ENCODE data around the gene HPS5. TPM values are rescaled to one million over a fixed set of nuclear protein-coding genes. Genes with fewer than 3 reads are reported as not detected.

Gene HPS5
- total and polyA plus RNA-seq, 2 of the 13 experiments (the other 11 are each of a cell fraction or from before 2014, with no cell fraction given) = 6.6 to 25.5 TPM

DNA sequence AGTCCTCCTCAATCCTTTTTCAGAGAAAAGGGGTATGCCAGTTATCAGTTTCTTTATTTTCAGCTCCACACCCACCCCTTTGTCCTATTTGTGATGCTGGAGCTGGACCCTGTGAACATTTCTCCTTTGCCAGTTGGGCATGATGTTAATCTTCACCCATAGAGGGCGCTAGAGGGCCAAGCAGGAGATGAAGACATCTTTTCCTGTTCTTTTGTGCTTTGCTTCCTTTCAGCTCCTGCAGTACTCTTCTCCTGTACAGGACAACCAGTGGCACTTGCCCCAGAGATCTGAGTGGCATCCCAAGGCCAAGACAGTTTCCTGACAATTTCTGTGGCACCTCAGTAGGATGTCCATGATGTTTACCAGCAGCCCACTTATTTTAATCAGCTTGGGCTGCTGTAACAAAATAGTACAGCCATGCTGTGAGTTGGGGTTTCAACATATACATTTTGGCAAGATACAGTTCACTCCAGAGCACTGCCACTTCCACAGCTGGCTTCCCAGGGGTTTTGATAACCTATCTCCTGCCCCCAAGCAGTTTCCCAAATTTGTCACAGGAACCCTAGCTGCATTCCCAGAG is 78.1 kb downstream of the HPS5 start:
- ChIA-PET CTCF (ENCODE audit: low intra/inter-chr PET ratio, low total read pairs) (interaction anchor here (0.7 to 1.5 kb wide), 4 partner anchors 73 to 129 kb away, joined by 3 to 6 read pairs (median 4); no protein-coding TSS in a partner anchor), POLR2A (interaction anchor here (0.7 to 1.6 kb wide), 3 partner anchors 13 to 390 kb away, joined by 3 to 6 read pairs (median 4); partner anchors contain the start of genes HPS5 and SPTY2D1)
- intact Hi-C loops (cut with micrococcal nuclease; ENCODE audit: unreplicated experiment) (loop anchor here (5.0 kb wide), 1 partner anchor 67 kb away; no protein-coding TSS in a partner anchor), in situ Hi-C loops (cut with HindIII; ENCODE audit: extremely low pct_ligation_motif_present, low pct_unique_long_range_greater_than_20kb) (no loop called here)
- 0% methylated on average over 1 of the region's 1 CpG for WGBS (ENCODE audit: low lambda C conversion rate)
- no peak overlapping the region for H3K4me2 ChIP-seq (ENCODE audit: low read depth, low read length)
- ATAC-seq (peak; percentile 42), FAIRE-seq (no peak), DNase-seq (ENCODE audit: low spot score) (peak; percentile 52)
- H3K9ac ChIP-seq (ENCODE audit: insufficient read depth, low read depth, low read length) = no peak overlapping the region
- no peak overlapping the region for H2AFZ ChIP-seq (ENCODE audit: low read length)
- no peaks in the 10 kb centered on the region for H3K9me3 ChIP-seq (ENCODE audit: low read length)
- no peak overlapping the region for H3K4me3 ChIP-seq (replicated peaks in 1 of 3; ENCODE audit: insufficient read depth in 1 of 3, low read depth in 2 of 3, low read length in 3 of 3)
- no TSS peak for BruUV-seq (replicated peaks)
- H3K79me2 ChIP-seq (ENCODE audit: insufficient read depth, low read length) = no peaks in the 10 kb centered on the region
- no peaks in the 10 kb centered on the region for H3K36me3 ChIP-seq (replicated peaks in 1 of 2; ENCODE audit: control insufficient read depth in 1 of 2, insufficient read depth in 2 of 2, low read length in 2 of 2)
- H3K27ac ChIP-seq (ENCODE audit: extremely low read length, insufficient read depth, low read length) = no peak overlapping the region
- H3K27me3 ChIP-seq (ENCODE audit: control insufficient read depth in 1 of 2, insufficient read depth in 2 of 2, low read length in 2 of 2) = peaks cover 0 to 3% of the 10 kb centered on the region in 2 experiments; a peak in 1 of 5 replicates
- peaks cover 23% of the 10 kb centered on the region for H3K4me1 ChIP-seq (ENCODE audit: insufficient read depth, low read length)
- no peaks in the 10 kb centered on the region for H4K20me1 ChIP-seq (ENCODE audit: insufficient read depth, low read length)
- TF ChIP-seq IKZF4 (CRISPR knock-in tag; IDR thresholded peaks at IDR 0.05; ENCODE audit: borderline replicate concordance, low read depth, not compliant biosample characterization) = peak; percentile 21
- TF ChIP-seq ZFP41 (CRISPR knock-in tag; IDR thresholded peaks at IDR 0.05; ENCODE audit: borderline replicate concordance) = no peak
- TF ChIP-seq TARDBP (CRISPR knock-in tag; IDR thresholded peaks at IDR 0.05) = no peak
- no peak for TF ChIP-seq SRY (CRISPR knock-in tag; IDR thresholded peaks at IDR 0.05)
- TF ChIP-seq TBX2 (CRISPR knock-in tag; IDR thresholded peaks at IDR 0.05; ENCODE audit: borderline replicate concordance) = no peak
- TF ChIP-seq GATAD2A (CRISPR knock-in tag; IDR thresholded peaks at IDR 0.05) = 0 out of 2 replicates have a peak, but pooled peaks have one; percentile 16
- TF ChIP-seq MLLT10 (CRISPR knock-in tag; IDR thresholded peaks at IDR 0.05) = no peak
- no peak for TF ChIP-seq ZNF253 (CRISPR knock-in tag; IDR thresholded peaks at IDR 0.05; ENCODE audit: borderline replicate concordance)
- no peak for TF ChIP-seq SOX6 (IDR thresholded peaks at IDR 0.05)
- peak; percentile 36; the same call in 1 of the 2 replicates for TF ChIP-seq SOX6 (CRISPR knock-in tag; IDR thresholded peaks at IDR 0.05)
- TF ChIP-seq SP2 (CRISPR knock-in tag; IDR thresholded peaks at IDR 0.05) = no peak
- TF ChIP-seq PITX1 (CRISPR knock-in tag; IDR thresholded peaks at IDR 0.05) = peak; percentile 57; the same call in 1 of the 2 replicates
- TF ChIP-seq SPEN (CRISPR knock-in tag; IDR thresholded peaks at IDR 0.05; ENCODE audit: low read depth) = no peak
- TF ChIP-seq XRCC5 (optimal IDR thresholded peaks at IDR 0.05; ENCODE audit: low read length) = peak; percentile 43
- no peak for TF ChIP-seq ZNF615 (CRISPR knock-in tag; IDR thresholded peaks at IDR 0.05; ENCODE audit: borderline replicate concordance)
- TF ChIP-seq ZNF20 (CRISPR knock-in tag; IDR thresholded peaks at IDR 0.05) = no peak
- TF ChIP-seq HIVEP1 (CRISPR knock-in tag; IDR thresholded peaks at IDR 0.05) = no peak
- TF ChIP-seq ZNF224 (CRISPR knock-in tag; IDR thresholded peaks at IDR 0.05) = no peak
- TF ChIP-seq ETV5 (CRISPR knock-in tag; IDR thresholded peaks at IDR 0.05; ENCODE audit: borderline replicate concordance) = peak; percentile 17; the same call in 1 of the 2 replicates
- no peak for TF ChIP-seq BRCA1 (CRISPR knock-in tag; IDR thresholded peaks at IDR 0.05)
- TF ChIP-seq ARID5B (CRISPR knock-in tag; IDR thresholded peaks at IDR 0.05) = 0 out of 2 replicates have a peak, but pooled peaks have one; percentile 17
- TF ChIP-seq FOSL2 (CRISPR knock-in tag; IDR thresholded peaks at IDR 0.05) = peak; percentile 6; the same call in 1 of the 2 replicates
- TF ChIP-seq TEAD3 (CRISPR knock-in tag; optimal IDR thresholded peaks at IDR 0.05; ENCODE audit: borderline replicate concordance) = peak; percentile 26
- no peak for TF ChIP-seq ZNF781 (CRISPR knock-in tag; IDR thresholded peaks at IDR 0.05; ENCODE audit: borderline replicate concordance, not compliant biosample characterization)
